Vagina (tissue), 2 donors: ENCODE measurements around the gene KRTAP5-3. TPM values are rescaled to one million over a fixed set of nuclear protein-coding genes. Genes with fewer than 3 reads are reported as not detected.

Source experiments
- DNase-seq, 2 donors: peaks; one replicate each; pipeline ENCODE4 v3.0.0-alpha.2; 2017; ENCODE audit errors: extremely low spot score in 2 of 2
- H3K27ac ChIP-seq: fragments of 200-600 bp; sonication (generic); one replicate; pipeline ENCODE4 v1.5.1; 2019
- H3K27me3 ChIP-seq: fragments of 200-600 bp; sonication (generic); one replicate; pipeline ENCODE4 v1.5.1; 2019
- H3K36me3 ChIP-seq, 2 donors: fragments of 200-600 bp; sonication (generic); one replicate each; pipeline ENCODE4 v1.5.1; 2017 to 2019
- H3K4me1 ChIP-seq: fragments of 200-600 bp; sonication (generic); one replicate; pipeline ENCODE4 v1.5.1; 2019
- H3K4me3 ChIP-seq, 2 donors: fragments of 200-600 bp; sonication (generic); 1 replicate in 1 of 2; 2 replicates in 1 of 2; pipeline ENCODE4 v1.5.1; 2016 to 2019
- H3K9me3 ChIP-seq: fragments of 200-600 bp; sonication (generic); one replicate; pipeline ENCODE4 v1.5.1; 2019
- POLR2A ChIP-seq, 2 donors: fragments of 450-650 bp; IDR thresholded peaks; one replicate each; pipeline ENCODE4 v1.6.1; 2017; ENCODE audit warnings: antibody characterized with exemption in 2 of 2, mild to moderate bottlenecking in 2 of 2, moderate library complexity in 2 of 2
- POLR2AphosphoS5 ChIP-seq, 2 donors: sonication (generic); formaldehyde crosslinking; IDR thresholded peaks; one replicate each; pipeline ENCODE4 v1.9.0; 2017; ENCODE audit warnings: antibody characterized with exemption in 2 of 2, mild to moderate bottlenecking in 2 of 2, low read depth in 1 of 2; ENCODE audit not compliant: insufficient read depth in 1 of 2
- intact Hi-C: fragments of 100-400 bp; cut with DNase I; formaldehyde crosslinking; loops from one replicate; pipeline ENCODE4 v1.15.1; 2023
- total RNA-seq: library from RNA; depleted of rRNA; stranded (reverse); fragments of >200 nt; gene quantifications from one replicate; pipeline ENCODE4 v1.2.3, GENCODE V29; 2016
- TF ChIP-seq, protein P1 (sequence below), 3 experiments: fragments of 450-650 bp in 2 of 3; fragments of 200-600 bp in 1 of 3; sonication (generic) in 1 of 3; IDR thresholded peaks; one replicate each; pipeline ENCODE4 v1.5.1; 2017 to 2019; ENCODE audit warnings: antibody characterized with exemption in 3 of 3, mild to moderate bottlenecking in 2 of 3, moderate library complexity in 2 of 3

Gene KRTAP5-3
- total RNA-seq, 1 donor from 2014 or later = not detected

DNA sequence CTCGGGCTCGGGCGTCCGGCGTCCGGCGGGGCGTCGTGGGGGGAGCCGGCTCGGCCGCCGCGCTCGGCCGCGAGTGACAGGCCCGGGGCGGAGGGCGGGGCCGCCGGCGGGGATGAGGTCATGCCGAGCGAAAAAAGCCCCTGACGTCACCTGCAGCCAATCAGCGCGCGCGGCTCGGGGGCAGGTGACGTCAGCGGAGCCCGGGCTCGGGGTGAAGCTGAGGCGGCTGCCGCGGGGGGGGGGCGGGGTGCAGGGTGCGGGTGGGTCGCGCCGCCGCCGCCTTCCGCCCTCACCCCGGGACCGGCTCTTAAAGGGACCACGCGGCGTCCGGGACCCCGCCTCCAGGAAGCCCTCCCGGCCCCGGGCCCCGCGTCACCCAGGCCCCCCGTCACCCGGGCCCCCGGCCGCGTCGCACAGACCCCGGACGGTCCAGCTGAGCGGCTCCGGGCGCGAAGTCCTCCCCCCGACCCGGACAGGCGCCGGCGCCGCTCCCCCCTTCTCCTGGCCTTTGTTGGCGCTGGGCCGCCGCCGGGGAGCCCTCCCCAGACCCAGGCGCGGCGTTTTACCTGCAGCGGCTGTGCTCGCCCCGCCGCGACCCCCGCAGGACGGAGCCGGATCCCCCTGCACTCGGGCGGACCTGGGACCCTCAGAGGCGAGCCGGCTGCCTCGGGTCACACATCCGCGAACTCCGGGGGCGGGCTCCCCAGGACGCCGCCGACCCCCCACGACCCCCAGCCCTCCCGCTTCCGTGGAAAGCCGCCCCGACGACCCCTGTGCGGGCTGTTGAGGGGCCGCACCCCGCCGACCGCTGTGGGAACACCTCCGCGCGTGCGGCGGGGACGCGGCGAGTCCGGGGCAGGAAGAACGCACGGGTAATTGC is 35.8 kb downstream of the KRTAP5-3 start, which contains the start of gene DUSP8:
DUSP8 (minus strand) TSS at position 75 of the 880 bp plus-strand sequence. CDS start 6,445 bp downstream, outside the sequence.
- Histone ChIP-seq H3K9me3 (no peaks in the 10 kb centered on the region), H3K27ac (peak within 1 kb of the TSS; percentile 76), H3K4me1 (peaks cover 41% of the 10 kb centered on the region), H3K27me3 (no peaks in the 10 kb centered on the region), H3K36me3 (no peaks in the 10 kb centered on the region), H3K4me3 (peak within 1 kb of the TSS; percentile 50 to 75)
- peak in 1 of 2 donors; percentile 86 for DNase-seq
- TF ChIP-seq, protein P1, sequence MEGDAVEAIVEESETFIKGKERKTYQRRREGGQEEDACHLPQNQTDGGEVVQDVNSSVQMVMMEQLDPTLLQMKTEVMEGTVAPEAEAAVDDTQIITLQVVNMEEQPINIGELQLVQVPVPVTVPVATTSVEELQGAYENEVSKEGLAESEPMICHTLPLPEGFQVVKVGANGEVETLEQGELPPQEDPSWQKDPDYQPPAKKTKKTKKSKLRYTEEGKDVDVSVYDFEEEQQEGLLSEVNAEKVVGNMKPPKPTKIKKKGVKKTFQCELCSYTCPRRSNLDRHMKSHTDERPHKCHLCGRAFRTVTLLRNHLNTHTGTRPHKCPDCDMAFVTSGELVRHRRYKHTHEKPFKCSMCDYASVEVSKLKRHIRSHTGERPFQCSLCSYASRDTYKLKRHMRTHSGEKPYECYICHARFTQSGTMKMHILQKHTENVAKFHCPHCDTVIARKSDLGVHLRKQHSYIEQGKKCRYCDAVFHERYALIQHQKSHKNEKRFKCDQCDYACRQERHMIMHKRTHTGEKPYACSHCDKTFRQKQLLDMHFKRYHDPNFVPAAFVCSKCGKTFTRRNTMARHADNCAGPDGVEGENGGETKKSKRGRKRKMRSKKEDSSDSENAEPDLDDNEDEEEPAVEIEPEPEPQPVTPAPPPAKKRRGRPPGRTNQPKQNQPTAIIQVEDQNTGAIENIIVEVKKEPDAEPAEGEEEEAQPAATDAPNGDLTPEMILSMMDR (IDR thresholded peaks at IDR 0.05) = no peak
- peak in 1 of 2 donors; percentile 11 for TF ChIP-seq POLR2A (IDR thresholded peaks at IDR 0.05)
- intact Hi-C loops = loop anchor here (5.0 to 10.0 kb wide), 2 partner anchors 235 to 368 kb away; no protein-coding TSS in a partner anchor

DNA sequence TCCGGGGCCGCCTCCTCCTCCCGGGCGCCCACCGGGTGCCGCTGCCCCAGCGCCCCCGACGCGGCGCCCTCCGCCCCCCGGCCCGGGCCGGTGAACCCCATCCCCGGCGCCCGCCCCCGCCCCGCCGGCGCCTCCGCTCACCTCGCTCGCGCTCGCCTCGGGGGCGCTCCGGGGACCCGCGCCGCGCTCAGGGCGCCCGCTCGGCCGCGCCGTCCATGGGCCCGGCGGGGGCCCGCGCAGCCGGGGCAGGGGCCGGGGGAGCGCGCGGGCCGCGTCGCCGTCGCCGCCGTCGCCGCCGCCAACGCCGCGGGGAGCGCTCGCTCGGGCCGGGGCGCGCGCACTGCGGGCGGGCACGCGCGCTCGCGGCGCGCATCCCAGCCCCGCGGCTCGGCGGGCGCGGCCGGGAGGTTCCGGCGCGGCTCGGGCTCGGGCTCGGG is 36.5 kb downstream of the KRTAP5-3 start:
- H3K4me1 ChIP-seq = peaks cover 41% of the 10 kb centered on the region
- intact Hi-C loops = loop anchor here (5.0 to 10.0 kb wide), 2 partner anchors 234 to 367 kb away; no protein-coding TSS in a partner anchor

DNA sequence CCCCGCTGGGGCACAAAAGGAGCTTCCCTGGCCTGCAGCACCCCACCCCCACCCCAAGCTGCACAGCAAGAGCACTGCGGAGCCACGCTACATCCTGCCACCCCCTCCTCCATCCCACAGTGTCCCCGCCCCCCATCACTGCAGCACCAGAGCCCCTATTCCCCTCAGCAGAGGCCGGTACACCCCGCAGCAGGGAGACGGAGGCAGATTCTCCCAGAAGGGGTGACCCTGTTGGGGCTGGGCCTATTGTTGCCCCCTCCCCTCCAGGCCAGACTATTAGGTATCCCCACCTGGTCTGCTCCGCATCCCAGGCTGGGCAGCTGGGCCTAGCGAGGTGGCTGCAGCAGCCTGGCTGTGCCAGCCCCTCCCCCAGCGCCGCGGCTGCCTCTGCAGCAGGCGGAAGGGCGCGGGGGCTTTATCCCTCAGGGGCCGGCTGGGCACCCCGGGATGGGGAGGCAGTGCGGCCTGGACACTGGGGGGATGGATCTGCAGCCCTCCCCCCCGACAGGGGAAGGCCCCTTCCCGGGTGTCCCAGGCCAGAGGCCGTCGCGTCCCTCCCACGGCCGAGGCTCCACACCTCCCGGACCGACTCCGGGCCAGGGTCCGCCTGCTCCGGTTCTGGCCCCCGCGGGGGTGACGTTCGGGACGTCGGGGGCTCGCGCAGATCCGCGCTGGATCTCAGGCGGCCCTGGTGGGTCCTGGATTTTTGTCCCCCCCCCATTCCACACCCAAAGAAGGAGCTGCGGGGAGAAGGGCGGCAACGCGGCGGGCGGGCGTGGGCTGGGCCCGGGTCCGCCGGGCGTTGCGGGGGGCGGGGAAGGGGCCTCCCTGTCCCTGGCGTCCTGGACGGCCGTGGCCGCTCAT is 37.1 kb downstream of the KRTAP5-3 start:
- Histone ChIP-seq H3K36me3 (no peaks in the 10 kb centered on the region), H3K4me1 (peaks cover 41% of the 10 kb centered on the region), H3K27me3 (no peaks in the 10 kb centered on the region), H3K4me3 (peak overlapping the region; percentile 50 to 75), H3K27ac (peak overlapping the region; percentile 76), H3K9me3 (no peaks in the 10 kb centered on the region)
- intact Hi-C loops = loop anchor here (5.0 to 10.0 kb wide), 2 partner anchors 234 to 366 kb away; no protein-coding TSS in a partner anchor
- peak in 1 of 2 donors; percentile 72 for DNase-seq
- TF ChIP-seq, protein P1 (IDR thresholded peaks at IDR 0.05) = no peak
- TF ChIP-seq POLR2AphosphoS5 (IDR thresholded peaks at IDR 0.05; ENCODE audit: insufficient read depth in 1 of 2, low read depth in 1 of 2) = peak in 1 of 2 donors; percentile 46
- TF ChIP-seq POLR2A (IDR thresholded peaks at IDR 0.05) = no peak

More for the DNA sequence above, 36.5 kb downstream of the KRTAP5-3 start:
- no peaks in the 10 kb centered on the region for H3K36me3 ChIP-seq
- no peaks in the 10 kb centered on the region for H3K27me3 ChIP-seq
- TF ChIP-seq POLR2A (IDR thresholded peaks at IDR 0.05) (no peak), POLR2AphosphoS5 (IDR thresholded peaks at IDR 0.05; ENCODE audit: insufficient read depth in 1 of 2, low read depth in 1 of 2) (no peak)
- TF ChIP-seq, protein P1 (IDR thresholded peaks at IDR 0.05) = no peak
- no peaks in the 10 kb centered on the region for H3K9me3 ChIP-seq
- peak overlapping the region; percentile 50 to 75 for H3K4me3 ChIP-seq
- DNase-seq = no peak
- peak overlapping the region; percentile 76 for H3K27ac ChIP-seq

DNA sequence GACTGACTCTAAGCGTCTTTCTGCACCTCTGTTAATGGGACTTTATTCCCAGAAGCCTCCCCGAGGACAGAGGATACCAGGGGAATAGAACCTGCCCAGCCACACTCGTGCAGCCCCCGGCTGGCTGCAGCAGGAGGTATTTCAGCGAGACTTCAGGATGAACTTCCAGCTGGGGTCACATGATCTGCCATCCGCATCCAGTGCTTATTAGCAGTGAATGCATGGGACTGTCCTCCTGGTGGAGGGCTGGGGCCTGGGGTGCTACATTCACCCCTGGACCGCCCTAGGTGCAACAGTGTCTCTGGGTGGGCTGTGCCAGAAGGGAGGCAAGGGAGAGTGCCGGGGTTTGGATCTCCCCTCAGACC is 37.8 kb downstream of the KRTAP5-3 start:
- Histone ChIP-seq H3K36me3 (no peaks in the 10 kb centered on the region), H3K27me3 (no peaks in the 10 kb centered on the region), H3K27ac (peak overlapping the region; percentile 76), H3K9me3 (no peaks in the 10 kb centered on the region), H3K4me3 (peak overlapping the region; percentile 50 to 75), H3K4me1 (peaks cover 41% of the 10 kb centered on the region)
- peak in 1 of 2 donors; percentile 84 for DNase-seq
- TF ChIP-seq POLR2A (IDR thresholded peaks at IDR 0.05) (no peak), POLR2AphosphoS5 (IDR thresholded peaks at IDR 0.05; ENCODE audit: insufficient read depth in 1 of 2, low read depth in 1 of 2) (no peak)
- TF ChIP-seq, protein P1 (IDR thresholded peaks at IDR 0.05) = no peak
- intact Hi-C loops = loop anchor here (5.0 to 10.0 kb wide), 2 partner anchors 233 to 366 kb away; no protein-coding TSS in a partner anchor
